Thyroid gland (tissue), 4 donors: ENCODE measurements around the gene CCNC. TPM values are rescaled to one million over a fixed set of nuclear protein-coding genes. Genes with fewer than 3 reads are reported as not detected.

Experiments used
- DNase-seq, 2 donors: peaks; one replicate each; pipeline ENCODE4 v3.0.0-alpha.2; 2019
- H3K27ac ChIP-seq, 3 donors: fragments of 200-600 bp; sonication (generic); 1 replicate in 2 of 3; 2 replicates in 1 of 3; pipeline ENCODE4 v1.5.1; 2016 to 2019; ENCODE audit warnings: mild to moderate bottlenecking in 1 of 3, moderate library complexity in 1 of 3
- H3K27me3 ChIP-seq: fragments of 200-600 bp; sonication (generic); one replicate; pipeline ENCODE4 v1.5.1; 2019
- H3K36me3 ChIP-seq, 2 donors: fragments of 200-600 bp; sonication (generic); one replicate each; pipeline ENCODE4 v1.5.1; 2016 to 2019
- H3K4me1 ChIP-seq, 2 donors: fragments of 200-600 bp; sonication (generic); one replicate each; pipeline ENCODE4 v1.5.1; 2017 to 2019
- H3K4me3 ChIP-seq, 3 donors: fragments of 200-600 bp; sonication (generic); replicated peaks in 1 of 3; 1 replicate in 2 of 3; 2 replicates in 1 of 3; pipeline ENCODE4 v1.5.1; 2016; ENCODE audit warnings: mild to moderate bottlenecking in 1 of 3
- H3K9me3 ChIP-seq: fragments of 200-600 bp; sonication (generic); one replicate; pipeline ENCODE4 v1.5.1; 2017
- CTCF ChIP-seq, 6 experiments: fragments of 200-600 bp in 3 of 6; fragments of 450-650 bp in 3 of 6; sonication (generic) in 3 of 6; IDR thresholded peaks; one replicate each; pipeline ENCODE4 v1.5.1; 2016 to 2019; ENCODE audit warnings: antibody characterized with exemption in 6 of 6, mild to moderate bottlenecking in 2 of 6, inconsistent platforms in 1 of 6, moderate library complexity in 1 of 6
- POLR2A ChIP-seq, 2 donors: fragments of 450-650 bp; IDR thresholded peaks; one replicate each; pipeline ENCODE4 v1.6.1; 2017; ENCODE audit warnings: antibody characterized with exemption in 2 of 2, mild to moderate bottlenecking in 2 of 2, moderate library complexity in 1 of 2
- WGBS, 2 donors: methylation state at CpG; one replicate each; pipeline ENCODE4 v1.1.5; 2017; 5-methylcytosine and 5-hydroxymethylcytosine counted together
- intact Hi-C: fragments of 100-400 bp; cut with DNase I; formaldehyde crosslinking; loops from one replicate; pipeline ENCODE4 v1.15.1; 2023
- total RNA-seq, 4 donors: library from RNA; depleted of rRNA; stranded (reverse); fragments of >200 nt; gene quantifications; one replicate each; pipeline ENCODE4 v1.2.3, GENCODE V29; 2016

CCNC gene
- total RNA-seq, 4 donors from 2014 or later, result 74.2 to 393 (median 92.2) TPM

- no peaks in the 10 kb centered on the region for H3K27me3 ChIP-seq
- WGBS, 2 donors, result 93 to 96% methylated on average over 3 of the region's 3 CpGs
- no peak overlapping the region for H3K4me3 ChIP-seq
- H3K9me3 ChIP-seq, result no peaks in the 10 kb centered on the region
- intact Hi-C loops, result no loop called here
- no peak overlapping the region for H3K27ac ChIP-seq
- no peak for TF ChIP-seq POLR2A (IDR thresholded peaks at IDR 0.05)
- no peak for TF ChIP-seq CTCF (IDR thresholded peaks at IDR 0.05)
- H3K4me1 ChIP-seq, result no peaks in the 10 kb centered on the region
- peaks cover 0 to 16% of the 10 kb centered on the region in 2 donors for H3K36me3 ChIP-seq
- no peak for DNase-seq
These were observed 18.3 kb downstream of the CCNC start for GRCh38 chr6:99550046-99550748.

DNA sequence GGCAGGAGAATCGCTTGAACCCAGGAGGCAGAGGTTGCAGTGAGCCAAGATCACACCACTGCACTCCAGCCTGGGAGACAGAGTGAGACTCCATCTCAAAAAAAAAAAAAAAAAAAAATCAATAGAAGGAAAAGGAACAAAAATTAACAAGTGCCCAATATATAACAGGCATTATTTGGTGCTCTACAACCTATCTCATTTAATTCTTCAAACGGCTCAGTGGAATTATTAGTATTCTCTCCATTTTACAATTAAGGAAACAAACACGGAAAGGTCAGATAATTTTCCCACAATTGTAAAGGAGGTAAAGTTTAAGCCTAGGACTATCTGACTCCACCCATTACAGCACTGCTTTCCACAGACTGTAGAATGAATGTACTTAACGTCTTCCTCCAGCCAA lies 19.8 kb downstream of the CCNC start:
- no peak overlapping the region for H3K27ac ChIP-seq
- H3K4me1 ChIP-seq, result no peaks in the 10 kb centered on the region
- intact Hi-C loops, result no loop called here
- DNase-seq, result no peak
- peaks cover 6 to 15% of the 10 kb centered on the region in 2 donors for H3K36me3 ChIP-seq
- TF ChIP-seq CTCF (IDR thresholded peaks at IDR 0.05) (no peak), POLR2A (IDR thresholded peaks at IDR 0.05) (no peak)
- H3K9me3 ChIP-seq, result no peaks in the 10 kb centered on the region
- WGBS, 2 donors, result 93 to 94% methylated on average over 4 of the region's 4 CpGs
- no peaks in the 10 kb centered on the region for H3K27me3 ChIP-seq
- H3K4me3 ChIP-seq, result no peak overlapping the region

GRCh38 chr6:99547526-99547925 lies 20.9 kb downstream of the CCNC start:
- intact Hi-C loops, result no loop called here
- Histone ChIP-seq H3K27ac (no peak overlapping the region), H3K4me3 (no peak overlapping the region), H3K36me3 (peaks cover 10 to 17% of the 10 kb centered on the region in 2 donors), H3K4me1 (no peaks in the 10 kb centered on the region), H3K9me3 (no peaks in the 10 kb centered on the region), H3K27me3 (no peaks in the 10 kb centered on the region)
- WGBS, 2 donors, result 87 to 92% methylated on average over 4 of the region's 4 CpGs
- TF ChIP-seq POLR2A (IDR thresholded peaks at IDR 0.05), result no peak
- DNase-seq, result no peak

- Histone ChIP-seq H3K36me3 (peaks cover 10 to 18% of the 10 kb centered on the region in 2 donors), H3K4me1 (no peaks in the 10 kb centered on the region), H3K27ac (no peak overlapping the region), H3K4me3 (no peak overlapping the region), H3K9me3 (no peaks in the 10 kb centered on the region), H3K27me3 (no peaks in the 10 kb centered on the region)
- intact Hi-C loops, result no loop called here
- 69 to 85% methylated on average over 1 of the region's 1 CpG for WGBS, 2 donors
- TF ChIP-seq CTCF (IDR thresholded peaks at IDR 0.05), result no peak
- no peak for TF ChIP-seq POLR2A (IDR thresholded peaks at IDR 0.05)
- no peak for DNase-seq
These were observed 23.0 kb downstream of the CCNC start for GRCh38 chr6:99545442-99545841.

GRCh38 chr6:99543968-99544367 lies 24.5 kb downstream of the CCNC start:
- Histone ChIP-seq H3K9me3 (no peaks in the 10 kb centered on the region), H3K4me3 (no peak overlapping the region), H3K4me1 (no peaks in the 10 kb centered on the region), H3K36me3 (peaks cover 12 to 18% of the 10 kb centered on the region in 2 donors), H3K27me3 (no peaks in the 10 kb centered on the region), H3K27ac (no peak overlapping the region)
- no peak for TF ChIP-seq CTCF (IDR thresholded peaks at IDR 0.05)
- TF ChIP-seq POLR2A (IDR thresholded peaks at IDR 0.05), result no peak
- no peak for DNase-seq
- intact Hi-C loops, result no loop called here
